RWPE2 (cell line): ENCODE measurements around the gene RRAGD.

Experiments
- ATAC-seq: fragments of 200-7000 bp; cut with Tn5 transposase; 3 replicates; pipeline ENCODE4 v1.9.1; 2021; ENCODE audit warnings: low read depth
- DNase-seq: peaks from one replicate; pipeline ENCODE4 v3.0.0-alpha.2; 2020; ENCODE audit warnings: low spot score
- H3K27ac ChIP-seq: fragments of 450-650 bp; 2 replicates; pipeline ENCODE4 v1.5.1; 2017; ENCODE audit warnings: mild to moderate bottlenecking; ENCODE audit not compliant: poor library complexity, severe bottlenecking
- H3K27me3 ChIP-seq: fragments of 250-450 bp; sonication (Bioruptor Pico); 2 replicates; pipeline ENCODE4 v1.5.1; 2021; ENCODE audit warnings: mild to moderate bottlenecking, moderate library complexity; ENCODE audit not compliant: insufficient read depth, poor library complexity, severe bottlenecking
- H3K36me3 ChIP-seq: fragments of 250-450 bp; sonication (Bioruptor Pico); 2 replicates; pipeline ENCODE4 v1.5.1; 2020; ENCODE audit warnings: low read depth, mild to moderate bottlenecking, moderate library complexity
- H3K4me1 ChIP-seq: fragments of 250-450 bp; sonication (Bioruptor Pico); 2 replicates; pipeline ENCODE4 v1.5.1; 2021; ENCODE audit warnings: mild to moderate bottlenecking, moderate library complexity; ENCODE audit not compliant: insufficient read depth, poor library complexity, severe bottlenecking
- H3K4me3 ChIP-seq: fragments of 250-450 bp; sonication (Bioruptor Pico); 2 replicates; pipeline ENCODE4 v1.5.1; 2021; ENCODE audit warnings: mild to moderate bottlenecking, moderate library complexity; ENCODE audit not compliant: severe bottlenecking
- H3K9me3 ChIP-seq: fragments of 250-450 bp; sonication (Bioruptor Pico); 2 replicates; pipeline ENCODE4 v1.5.1; 2021; ENCODE audit warnings: mild to moderate bottlenecking, moderate library complexity; ENCODE audit not compliant: severe bottlenecking
- CTCF ChIP-seq: fragments of 450-650 bp; IDR thresholded peaks from one replicate; pipeline ENCODE4 v1.5.1; 2017; ENCODE audit warnings: mild to moderate bottlenecking, moderate library complexity; ENCODE audit not compliant: poor library complexity, severe bottlenecking

RRAGD gene

GRCh38 chr6:89409461-89410035 lies 2.5 kb downstream of the RRAGD start:
- TF ChIP-seq CTCF, result no peak
- no peaks in the 10 kb centered on the region for H3K36me3 ChIP-seq
- H3K4me3 ChIP-seq, result no peak overlapping the region
- H3K4me1 ChIP-seq, result peaks cover 4% of the 10 kb centered on the region
- ATAC-seq (no peak), DNase-seq (no peak)
- no peaks in the 10 kb centered on the region for H3K9me3 ChIP-seq
- H3K27me3 ChIP-seq, result peaks cover 49% of the 10 kb centered on the region
- no peak overlapping the region for H3K27ac ChIP-seq

GRCh38 chr6:89406141-89406540 lies 5.9 kb downstream of the RRAGD start:
- no peak for ATAC-seq
- H3K27ac ChIP-seq, result no peak overlapping the region

GRCh38 chr6:89404512-89404911 lies 7.6 kb downstream of the RRAGD start:
- TF ChIP-seq CTCF, result no peak
- no peak overlapping the region for H3K27ac ChIP-seq
- DNase-seq (no peak), ATAC-seq (no peak)
- no peaks in the 10 kb centered on the region for H3K4me1 ChIP-seq
- no peak overlapping the region for H3K4me3 ChIP-seq
- peaks cover 3% of the 10 kb centered on the region for H3K27me3 ChIP-seq
- no peaks in the 10 kb centered on the region for H3K9me3 ChIP-seq
- H3K36me3 ChIP-seq, result no peaks in the 10 kb centered on the region

More at GRCh38 chr6:89406141-89406540, 5.9 kb downstream of the RRAGD start:
- no peak for DNase-seq
- H3K4me3 ChIP-seq, result no peak overlapping the region
- TF ChIP-seq CTCF, result no peak
- H3K9me3 ChIP-seq, result no peaks in the 10 kb centered on the region
- H3K27me3 ChIP-seq, result peaks cover 19% of the 10 kb centered on the region
- peaks cover 4% of the 10 kb centered on the region for H3K4me1 ChIP-seq
- H3K36me3 ChIP-seq, result no peaks in the 10 kb centered on the region

- DNase-seq, result no peak
- no peaks in the 10 kb centered on the region for H3K27me3 ChIP-seq
- H3K4me1 ChIP-seq, result no peaks in the 10 kb centered on the region
- no peak overlapping the region for H3K4me3 ChIP-seq
- no peak for ATAC-seq
- H3K9me3 ChIP-seq, result no peaks in the 10 kb centered on the region
- no peak for TF ChIP-seq CTCF
- H3K27ac ChIP-seq, result no peak overlapping the region
- no peaks in the 10 kb centered on the region for H3K36me3 ChIP-seq
Measured at GRCh38 chr6:89402776-89403175, 9.3 kb downstream of the RRAGD start.

- H3K36me3 ChIP-seq, result no peaks in the 10 kb centered on the region
- DNase-seq (no peak), ATAC-seq (no peak)
- no peak for TF ChIP-seq CTCF
- H3K27ac ChIP-seq, result no peak overlapping the region
- H3K4me1 ChIP-seq, result no peaks in the 10 kb centered on the region
- H3K9me3 ChIP-seq, result no peaks in the 10 kb centered on the region
- no peaks in the 10 kb centered on the region for H3K27me3 ChIP-seq
- no peak overlapping the region for H3K4me3 ChIP-seq
Measured at GRCh38 chr6:89400912-89401399, 11.1 kb downstream of the RRAGD start.
